HG03064 (cell line): ENCODE data around the gene TAS2R14.

Experiments used
- ATAC-seq: cut with Tn5 transposase; IDR thresholded peaks from one replicate; pipeline ENCODE4 v1.9.1; 2021; ENCODE audit warnings: low read depth; ENCODE audit not compliant: unreplicated experiment

TAS2R14 gene

DNA sequence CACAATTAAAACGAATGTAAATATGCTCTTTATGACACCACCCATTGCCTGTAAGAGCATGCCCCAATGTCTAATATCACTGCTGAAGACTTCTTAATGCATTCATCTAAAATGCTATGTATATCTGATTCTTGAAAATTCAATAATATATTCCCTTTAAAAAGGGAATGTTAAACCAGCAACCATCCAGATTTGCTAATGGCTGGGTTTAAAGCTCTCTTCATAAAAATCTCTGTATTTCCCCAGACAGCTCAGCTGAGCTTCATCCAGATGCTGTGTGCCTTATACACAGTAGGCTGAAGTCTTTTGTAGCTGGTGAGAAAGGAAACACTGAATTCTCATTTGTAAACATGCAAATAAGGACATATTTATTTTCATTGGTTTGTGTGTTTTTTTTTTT is at the start of gene TAS2R14:
TAS2R14 (minus strand) TSS at position 101 of the 400 bp plus-strand sequence; CDS start at position 45, 56 bp downstream.
- no peak for ATAC-seq

GRCh38 chr12:10986812-10987211 is 47.7 kb upstream of the TAS2R14 start, which contains the start of gene TAS2R50:
Gene TAS2R50 (minus strand): TSS chr12:10986912. CDS start chr12:10986860, 52 bp downstream.
- no peak for ATAC-seq

- no peak for ATAC-seq
Measured at GRCh38 chr12:10982244-10982643, 43.2 kb upstream of the TAS2R14 start.

DNA sequence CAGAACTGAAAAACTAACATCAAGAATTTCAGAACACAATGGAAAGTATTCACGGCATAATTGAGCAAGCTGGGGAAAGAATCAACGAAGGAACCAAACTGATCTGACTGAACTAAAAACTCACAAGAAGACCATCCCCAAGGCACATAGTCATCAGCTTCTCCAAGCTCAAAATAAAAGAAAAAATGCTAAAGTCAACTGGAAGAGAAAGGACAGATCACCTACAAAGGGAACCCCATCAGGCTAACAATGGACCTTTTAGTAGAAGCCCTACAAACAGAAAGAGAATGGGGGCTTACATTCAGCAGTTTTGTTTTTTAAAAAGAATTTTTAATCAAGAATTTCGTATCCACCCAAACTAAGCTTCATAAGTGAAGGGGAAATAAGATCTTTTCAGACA is 35.9 kb upstream of the TAS2R14 start:
- ATAC-seq: no peak

DNA sequence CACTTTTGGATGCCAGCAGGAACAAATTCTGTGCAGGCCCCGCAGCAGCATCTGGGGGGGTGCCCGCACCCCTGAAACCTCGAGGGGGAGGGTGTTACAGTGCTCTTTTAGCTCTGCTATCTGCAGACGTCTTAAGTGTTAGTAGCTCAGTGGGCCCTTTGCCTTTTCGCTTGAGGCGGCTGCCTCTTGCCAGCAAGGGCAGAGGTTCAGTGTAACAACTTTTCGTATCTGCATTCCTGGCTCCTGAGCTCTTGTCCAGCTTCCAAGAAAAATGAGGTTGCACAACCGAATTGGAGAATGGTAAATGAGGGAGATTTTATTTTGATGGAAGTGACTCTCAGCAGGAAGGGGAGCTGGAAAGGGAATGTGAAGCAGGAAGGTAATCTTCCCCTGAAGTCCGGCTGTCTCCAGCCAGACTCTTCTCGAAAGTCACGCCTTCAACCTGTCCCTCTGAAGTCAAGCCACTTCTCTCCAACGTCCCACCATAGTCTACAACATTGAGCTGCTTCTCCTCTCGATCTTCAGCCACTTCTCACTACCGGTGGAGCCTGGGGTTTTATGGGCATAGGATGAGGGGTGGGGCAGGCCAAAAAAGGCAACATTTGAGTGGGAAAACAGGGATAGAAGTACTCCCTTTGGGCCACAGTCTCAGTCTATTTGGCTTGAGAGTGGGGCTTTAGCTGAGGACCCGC is 29.8 kb upstream of the TAS2R14 start:
- no peak for ATAC-seq

GRCh38 chr12:10967409-10967808 is 28.3 kb upstream of the TAS2R14 start:
- no peak for ATAC-seq

GRCh38 chr12:10966314-10966713 is 27.3 kb upstream of the TAS2R14 start:
- no peak for ATAC-seq

DNA sequence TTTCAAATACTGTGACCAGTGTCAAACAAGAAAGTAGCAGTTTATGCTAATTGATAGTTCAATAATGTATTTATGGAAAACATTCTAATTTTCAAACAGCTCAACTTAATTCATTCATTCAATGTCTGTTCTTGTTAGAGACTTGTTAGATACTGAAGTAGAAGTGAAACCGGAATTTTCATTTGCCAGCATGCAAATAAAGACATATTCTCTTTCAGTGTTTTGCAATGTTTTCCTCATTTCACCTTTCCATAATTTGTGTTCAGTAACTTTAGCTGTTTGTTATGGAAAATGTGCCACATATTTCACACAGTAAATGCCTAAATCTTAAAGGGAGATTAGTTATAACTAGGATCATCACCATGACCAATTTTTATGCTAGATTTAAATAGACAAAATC is 26.4 kb upstream of the TAS2R14 start:
- no peak for ATAC-seq

- ATAC-seq: no peak
Measured at GRCh38 chr12:10960211-10960610, 21.1 kb upstream of the TAS2R14 start.

DNA sequence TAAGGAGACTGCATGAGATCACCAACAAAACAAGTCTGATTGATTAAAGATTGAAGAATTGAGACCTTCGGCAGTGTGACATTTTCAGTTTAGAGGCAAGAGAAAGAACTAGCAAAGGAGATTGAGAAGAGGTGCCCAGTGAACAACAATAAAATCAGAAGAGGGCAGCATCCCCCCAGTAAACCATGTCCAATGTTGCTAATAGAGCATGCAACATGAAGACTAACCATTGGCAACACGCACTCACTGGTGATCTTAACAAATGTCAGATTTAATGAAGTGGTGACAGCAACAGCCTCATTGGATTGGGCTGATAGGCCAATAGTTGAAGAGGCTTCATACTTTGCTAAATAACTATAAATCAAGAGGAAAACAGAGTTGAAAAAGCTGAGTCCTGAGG is 20.7 kb upstream of the TAS2R14 start:
- ATAC-seq: no peak

GRCh38 chr12:10957741-10958140 is 18.7 kb upstream of the TAS2R14 start:
- ATAC-seq: no peak

DNA sequence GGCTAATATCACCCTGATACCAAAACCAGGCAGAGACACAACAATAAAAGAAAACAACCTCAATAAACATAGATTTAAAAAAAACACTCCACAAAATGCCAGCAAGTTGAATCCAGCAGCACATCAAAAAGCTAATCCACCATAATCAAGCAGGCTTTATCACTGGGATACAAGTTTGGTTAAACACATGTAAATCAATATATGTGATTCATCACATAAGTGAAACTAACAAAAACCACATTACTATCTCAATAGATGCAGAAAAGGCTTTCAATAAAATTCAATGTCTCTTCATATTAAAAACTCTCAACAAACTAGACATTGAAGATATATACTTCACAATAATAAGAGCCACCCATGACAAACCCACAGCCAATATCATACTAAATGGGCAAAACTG is 17.0 kb upstream of the TAS2R14 start:
- ATAC-seq: no peak

DNA sequence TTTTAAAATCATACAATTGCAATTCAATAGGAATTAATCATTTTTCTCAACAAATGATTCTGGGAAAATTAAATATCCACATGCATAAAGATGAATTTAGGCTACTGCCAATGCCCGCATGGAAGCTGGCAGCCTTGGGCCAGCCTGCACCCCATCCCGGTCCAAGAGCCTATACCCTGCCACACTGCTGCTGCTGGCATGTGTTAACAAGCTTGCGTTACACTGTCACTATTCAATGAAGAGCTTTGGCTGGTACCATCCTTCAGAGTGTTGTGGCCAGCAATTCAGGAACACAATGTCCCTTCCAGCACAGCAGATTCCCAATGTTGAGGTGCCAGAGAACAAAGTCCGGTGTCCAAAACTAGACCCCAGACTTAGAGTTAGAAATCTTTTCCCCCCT is 13.6 kb upstream of the TAS2R14 start:
- no peak for ATAC-seq

GRCh38 chr12:10943167-10943566 is 4.1 kb upstream of the TAS2R14 start:
- ATAC-seq: no peak

DNA sequence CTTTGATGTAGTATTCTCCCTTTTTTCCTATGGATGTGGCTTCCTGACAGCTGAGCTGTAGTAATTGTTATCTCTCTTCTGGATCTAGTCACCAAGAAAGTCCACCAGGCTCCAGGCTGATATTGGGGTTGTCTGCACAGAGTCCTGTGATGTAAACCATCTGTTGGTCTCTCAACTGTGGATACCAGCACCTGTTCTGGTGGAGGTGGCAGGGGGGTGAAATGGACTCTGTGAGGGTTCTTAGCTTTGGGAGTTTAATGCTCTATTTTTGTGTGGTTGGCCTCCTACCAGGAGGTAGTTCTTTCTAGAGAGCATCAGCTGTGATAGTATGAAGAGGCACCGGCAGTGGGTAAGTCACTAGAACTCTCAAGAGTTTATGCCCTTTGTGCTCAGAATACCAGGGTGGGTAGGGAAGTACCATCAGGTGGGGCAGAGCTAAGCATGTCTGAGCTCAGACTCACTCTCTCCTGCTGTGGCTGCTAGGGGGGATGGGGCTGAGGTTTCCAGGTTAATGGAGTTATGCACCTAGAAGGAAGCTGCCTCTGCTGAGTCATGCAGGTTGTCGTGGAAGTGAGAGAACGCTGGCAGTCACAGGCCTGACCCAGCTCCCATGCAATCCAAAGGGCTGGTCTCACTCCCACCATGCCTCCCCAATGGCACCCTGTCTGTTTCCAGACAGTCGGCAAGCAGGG is 3.0 kb upstream of the TAS2R14 start:
- ATAC-seq: no peak

- no peak for ATAC-seq
Measured at GRCh38 chr12:10941369-10941768, 2.3 kb upstream of the TAS2R14 start.

DNA sequence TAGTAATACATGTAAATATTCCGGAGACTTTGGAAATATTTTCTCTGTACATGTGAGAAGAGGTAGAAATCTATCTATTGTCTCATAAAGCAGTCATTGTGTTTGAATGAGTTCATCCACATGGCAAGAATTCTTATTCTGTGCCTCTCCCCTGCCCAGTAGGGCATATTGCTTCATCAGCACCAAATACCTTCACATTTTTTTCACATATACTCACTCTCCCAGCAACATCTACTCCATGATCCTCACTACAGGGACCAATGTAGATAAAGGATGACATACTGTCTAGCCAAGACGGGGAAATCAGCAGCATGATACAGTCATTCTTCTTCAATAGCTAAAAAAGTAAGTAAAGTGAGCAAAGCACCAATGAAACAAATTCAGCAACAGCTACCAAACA is 1.3 kb upstream of the TAS2R14 start:
- no peak for ATAC-seq

- ATAC-seq: no peak
Measured at GRCh38 chr12:10936506-10936905, 2.6 kb downstream of the TAS2R14 start.

GRCh38 chr12:10928746-10929286 is 10.2 kb downstream of the TAS2R14 start, which contains the start of gene PRH2:
Gene PRH2 (plus strand): TSS chr12:10929236. CDS start chr12:10929274, 38 bp downstream.
- ATAC-seq: no peak

- no peak for ATAC-seq
Measured at GRCh38 chr12:10926269-10926668, 12.8 kb downstream of the TAS2R14 start.

DNA sequence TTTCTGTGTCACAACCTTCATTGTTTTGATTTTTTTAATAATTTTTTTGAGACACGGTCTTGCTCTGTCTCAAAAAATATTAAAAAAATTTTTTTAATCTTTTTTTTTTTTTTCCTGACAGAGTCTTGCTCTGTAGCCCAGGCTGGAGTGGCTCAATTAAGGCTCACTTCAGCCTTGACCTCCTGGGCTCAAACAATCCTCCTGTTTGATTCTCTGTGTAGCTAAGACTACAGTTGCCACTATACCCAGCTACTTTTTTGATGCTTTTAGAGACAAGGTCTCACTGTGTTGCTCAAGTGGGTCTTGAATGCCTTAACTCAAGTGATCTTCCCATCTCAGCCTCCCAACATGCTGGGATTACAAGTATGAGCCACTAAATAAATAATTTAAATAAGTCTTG is 19.3 kb downstream of the TAS2R14 start:
- ATAC-seq: no peak

GRCh38 chr12:10910380-10910779 is 28.7 kb downstream of the TAS2R14 start:
- ATAC-seq: no peak
